Epithelial cell of proximal tubule (primary cell): ENCODE measurements around the gene CCZ1. TPM values are rescaled to one million over a fixed set of nuclear protein-coding genes. Genes with fewer than 3 reads are reported as not detected.
"Not testable (repeated sequence)": the region's sequence is repeated elsewhere in the genome, so short reads cannot be mapped to it uniquely, and the experiment has no call there.

Experiments
- DNase-seq: peaks from one replicate; pipeline ENCODE4 v3.0.0-alpha.2; 2011; ENCODE audit warnings: low read depth
- H3K4me3 ChIP-seq: 2 replicates; pipeline ENCODE4 v1.5.1; 2011; ENCODE audit warnings: low read depth, mild to moderate bottlenecking, low read length
- CTCF ChIP-seq: conservative IDR thresholded peaks from 2 replicates; pipeline ENCODE4 v1.5.1; 2012; ENCODE audit warnings: low read depth, mild to moderate bottlenecking, low read length
- total RNA-seq: library from RNA; depleted of rRNA; stranded (reverse); fragments of >200 nt; gene quantifications from 2 replicates; pipeline ENCODE4 v1.2.3, GENCODE V29; 2015

The CCZ1 gene
- 29.2 and 57.6 TPM in 2 replicates for total RNA-seq

DNA sequence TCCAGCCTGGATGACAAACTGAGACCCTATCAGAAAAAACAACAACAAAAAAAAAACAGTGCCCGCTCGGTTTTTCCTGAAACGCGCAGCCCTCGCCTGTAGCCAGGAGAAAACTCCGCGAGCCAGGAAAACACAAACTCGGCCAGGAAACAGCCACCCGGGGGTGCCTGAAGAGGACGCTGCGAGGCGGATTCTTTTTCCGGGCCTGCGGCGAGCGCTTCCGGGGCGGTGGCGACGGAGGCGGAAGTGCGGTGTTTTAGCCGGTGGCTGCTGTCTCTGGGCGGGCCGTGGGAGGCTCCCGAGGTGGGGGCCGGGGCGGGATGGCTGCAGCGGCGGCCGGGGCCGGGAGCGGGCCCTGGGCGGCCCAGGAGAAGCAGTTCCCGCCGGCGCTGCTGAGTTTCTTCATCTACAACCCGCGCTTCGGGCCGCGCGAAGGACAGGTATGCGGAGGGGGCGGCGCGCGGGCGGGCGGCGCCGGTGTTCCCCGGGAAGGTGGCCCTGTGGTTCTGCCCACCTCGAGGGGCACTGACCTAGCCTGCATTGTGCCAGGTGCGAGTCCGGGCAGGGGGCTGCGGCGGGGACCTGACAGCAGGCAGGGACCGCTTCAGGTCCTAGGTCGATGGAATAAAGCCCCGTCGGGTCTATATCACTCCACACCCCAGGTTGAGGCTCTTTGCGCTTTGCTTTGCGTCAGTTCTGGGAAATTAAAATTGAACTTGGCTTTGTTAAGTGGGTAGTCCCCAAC, at the start of gene CCZ1:
Gene CCZ1, plus strand, starts transcription at position 254 of the 745 bp plus-strand sequence. Its CDS starts 67 bp downstream, at position 321.
- DNase-seq: not testable (repeated sequence)

DNA sequence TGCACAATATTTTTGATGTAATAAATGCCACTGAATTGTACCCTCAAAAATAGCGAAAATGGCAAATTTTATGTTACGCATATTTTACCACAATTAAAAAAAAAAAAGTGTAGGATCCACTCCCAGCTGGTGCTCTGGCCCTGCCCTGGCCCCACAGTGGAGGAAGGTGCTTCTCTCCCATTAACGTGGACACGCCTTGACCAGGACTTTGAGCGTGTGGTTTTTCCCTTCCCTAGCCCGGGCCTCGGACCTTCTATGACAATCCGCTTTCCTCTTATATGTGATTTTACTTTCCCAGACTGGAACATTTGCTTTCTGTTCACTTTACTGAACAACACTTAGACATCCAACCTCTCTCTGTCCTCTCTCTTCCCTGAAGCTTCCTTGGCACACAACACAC, 47.6 kb upstream of the CCZ1 start:
- DNase-seq: no peak
- TF ChIP-seq CTCF: no peak
- no peak overlapping the region for H3K4me3 ChIP-seq

More for the DNA sequence above, at the start of gene CCZ1:
- H3K4me3 ChIP-seq: peak within 1 kb of the TSS; percentile 50

DNA sequence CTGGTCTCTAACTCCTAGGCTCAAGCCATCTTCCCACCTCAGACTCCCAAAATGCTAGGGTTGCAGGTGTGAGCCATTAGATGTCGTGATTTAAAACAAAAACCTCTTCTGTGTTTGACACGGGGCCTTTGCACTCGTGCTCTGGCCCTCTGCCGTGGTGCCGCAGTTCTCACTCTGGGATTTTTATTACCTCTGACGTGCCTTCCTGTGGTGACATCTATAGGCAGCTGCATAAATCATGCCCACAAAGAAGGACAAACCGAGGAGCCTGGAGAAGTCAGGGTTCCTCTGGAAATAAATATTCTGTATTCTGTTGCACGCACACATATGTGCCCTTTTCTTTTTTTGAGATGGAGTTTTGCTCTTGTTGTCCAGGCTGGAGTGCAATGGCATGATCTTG, 43.8 kb upstream of the CCZ1 start:
- no peak for TF ChIP-seq CTCF
- DNase-seq: no peak
- no peak overlapping the region for H3K4me3 ChIP-seq

DNA sequence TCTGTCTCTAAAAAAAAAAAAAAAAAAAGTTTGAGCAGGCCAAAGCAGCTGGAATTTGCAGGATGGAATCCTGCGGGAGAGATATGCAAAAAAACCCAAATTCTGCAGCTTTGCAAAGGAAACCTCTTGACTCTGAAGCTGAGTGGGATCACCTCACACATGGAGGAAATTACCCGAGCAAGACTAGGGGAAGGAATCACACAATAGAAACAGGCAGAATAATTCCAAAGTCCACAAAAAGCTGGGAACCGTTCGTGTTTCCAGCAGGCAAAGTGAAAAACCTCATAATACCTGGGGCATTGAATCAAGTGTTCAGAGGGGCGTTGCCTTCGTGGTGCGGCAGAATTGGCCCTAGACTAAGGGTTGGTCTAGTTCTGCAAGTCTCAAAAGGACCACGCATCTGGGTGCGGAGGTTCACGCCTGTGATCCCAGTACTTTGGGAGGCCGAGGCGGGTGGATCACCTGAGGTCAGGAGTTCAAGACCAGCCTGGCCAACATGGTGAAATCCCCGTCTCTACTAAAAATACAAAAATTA, 41.4 kb upstream of the CCZ1 start:
- DNase-seq, H3K4me3 ChIP-seq: not testable (repeated sequence)

- not testable (repeated sequence) for DNase-seq, H3K4me3 ChIP-seq
Observed at GRCh38 chr7:5858494-5858893, 40.0 kb upstream of the CCZ1 start.

- H3K4me3 ChIP-seq, DNase-seq: not testable (repeated sequence)
Observed at GRCh38 chr7:5861281-5861680, 37.3 kb upstream of the CCZ1 start.

DNA sequence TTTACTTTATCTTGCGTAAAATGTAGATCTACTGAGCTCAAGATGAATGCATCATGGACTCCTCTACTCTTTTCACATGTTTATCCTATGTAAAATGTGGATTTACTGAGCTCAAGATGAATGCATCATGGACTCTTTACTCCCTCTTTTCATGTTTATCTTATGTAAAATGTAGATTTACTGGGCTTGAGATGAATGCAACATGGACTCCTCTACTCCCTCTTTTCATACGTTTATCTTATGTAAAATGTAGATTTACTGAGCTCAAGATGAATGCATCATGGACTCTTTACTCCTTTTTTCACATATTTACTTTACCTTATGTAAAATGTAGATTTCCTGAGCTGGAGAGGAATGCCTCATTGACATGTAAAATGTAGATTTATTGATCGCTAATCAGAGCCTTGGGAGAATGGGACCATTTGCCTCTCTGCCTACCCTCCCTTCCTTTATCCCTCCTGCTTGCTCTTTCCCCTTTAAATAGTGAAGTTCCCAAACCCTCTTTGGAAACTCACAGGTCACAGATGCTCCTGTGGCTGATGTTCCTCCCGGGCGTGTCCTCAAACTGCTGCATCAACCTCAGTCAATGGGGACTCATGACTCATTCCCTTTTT, 35.7 kb upstream of the CCZ1 start:
- not testable (repeated sequence) for DNase-seq, H3K4me3 ChIP-seq

GRCh38 chr7:5865279-5865931, 33.1 kb upstream of the CCZ1 start:
- H3K4me3 ChIP-seq, DNase-seq: not testable (repeated sequence)

GRCh38 chr7:5867060-5867459, 31.5 kb upstream of the CCZ1 start:
- no peak for TF ChIP-seq CTCF
- H3K4me3 ChIP-seq: no peak overlapping the region
- no peak for DNase-seq

GRCh38 chr7:5868928-5869341, 29.6 kb upstream of the CCZ1 start:
- H3K4me3 ChIP-seq: not testable (repeated sequence)
- peak; percentile 39 for TF ChIP-seq CTCF
- DNase-seq: peak; percentile 45
